Measurements from ENCODE around the gene RUSF1.

DNA sequence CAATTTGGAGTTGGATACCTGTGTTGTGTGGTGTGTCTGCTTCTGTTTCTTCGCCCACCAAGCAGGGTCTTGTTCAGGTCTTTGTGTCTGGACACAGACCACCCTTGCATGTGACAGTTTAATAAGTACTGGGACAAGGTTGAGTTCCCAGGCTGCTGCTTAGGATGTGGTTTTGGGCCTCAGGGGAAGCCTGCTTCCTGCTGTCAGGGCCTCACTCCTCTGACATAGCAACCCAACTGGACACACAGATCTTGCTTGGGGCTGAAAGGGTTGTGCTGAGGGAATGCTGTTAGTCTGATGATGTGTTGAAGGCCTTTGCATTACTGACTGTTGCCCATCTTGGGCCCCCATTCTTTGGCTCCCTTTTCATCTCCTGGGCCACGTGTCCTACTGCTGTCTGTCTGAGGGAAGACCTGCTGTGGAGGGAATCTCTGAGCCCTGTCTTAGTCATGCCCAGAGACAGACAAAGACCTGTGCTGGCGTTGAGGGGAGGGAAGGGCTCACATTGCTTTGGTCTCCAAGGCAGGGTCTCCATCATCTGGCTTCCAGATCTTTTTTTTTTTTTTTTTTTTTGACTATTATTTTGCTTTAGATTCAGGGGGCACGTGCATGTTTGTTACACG lies 40.9 kb downstream of the RUSF1 start:
- TF ChIP-seq, protein P1, sequence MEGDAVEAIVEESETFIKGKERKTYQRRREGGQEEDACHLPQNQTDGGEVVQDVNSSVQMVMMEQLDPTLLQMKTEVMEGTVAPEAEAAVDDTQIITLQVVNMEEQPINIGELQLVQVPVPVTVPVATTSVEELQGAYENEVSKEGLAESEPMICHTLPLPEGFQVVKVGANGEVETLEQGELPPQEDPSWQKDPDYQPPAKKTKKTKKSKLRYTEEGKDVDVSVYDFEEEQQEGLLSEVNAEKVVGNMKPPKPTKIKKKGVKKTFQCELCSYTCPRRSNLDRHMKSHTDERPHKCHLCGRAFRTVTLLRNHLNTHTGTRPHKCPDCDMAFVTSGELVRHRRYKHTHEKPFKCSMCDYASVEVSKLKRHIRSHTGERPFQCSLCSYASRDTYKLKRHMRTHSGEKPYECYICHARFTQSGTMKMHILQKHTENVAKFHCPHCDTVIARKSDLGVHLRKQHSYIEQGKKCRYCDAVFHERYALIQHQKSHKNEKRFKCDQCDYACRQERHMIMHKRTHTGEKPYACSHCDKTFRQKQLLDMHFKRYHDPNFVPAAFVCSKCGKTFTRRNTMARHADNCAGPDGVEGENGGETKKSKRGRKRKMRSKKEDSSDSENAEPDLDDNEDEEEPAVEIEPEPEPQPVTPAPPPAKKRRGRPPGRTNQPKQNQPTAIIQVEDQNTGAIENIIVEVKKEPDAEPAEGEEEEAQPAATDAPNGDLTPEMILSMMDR (conservative IDR thresholded peaks at IDR 0.05 in 1 of 2, IDR thresholded peaks at IDR 0.05 in 1 of 2; ENCODE audit: extremely low read depth in 1 of 2, insufficient read depth in 1 of 2, low read depth in 1 of 2, low read length in 2 of 2) = no peak
- TF ChIP-seq EZH2 (IDR thresholded peaks at IDR 0.05; ENCODE audit: borderline replicate concordance, low read length) = no peak

Measured in mammary epithelial cell (primary cell).